ENCODE data around the gene RASSF4. TPM values are rescaled to one million over a fixed set of nuclear protein-coding genes. Genes with fewer than 3 reads are reported as not detected.

The RASSF4 gene
- polyA plus RNA-seq, 1 donor (not counting 4 experiments of a cell fraction or from before 2014, with no cell fraction given): 0.20 TPM

- no peaks in the 10 kb centered on the region for H3K9me3 ChIP-seq (ENCODE audit: control insufficient read depth, low read depth, low read length)
- peaks cover under 1% of the 10 kb centered on the region for H3K4me1 ChIP-seq (ENCODE audit: control insufficient read depth, extremely low read depth, insufficient read depth, low read length)
- H3K4me2 ChIP-seq (ENCODE audit: control insufficient read depth, extremely low read depth, insufficient read depth, low read depth, low read length): no peak overlapping the region
- dilution Hi-C loops (cut with MboI; ENCODE audit: extremely low pct_ligation_motif_present, low sequenced_read_pairs): no loop called here
- H4K20me1 ChIP-seq (ENCODE audit: control insufficient read depth, extremely low read depth, insufficient read depth, low read length): no peaks in the 10 kb centered on the region
- DNase-seq (ENCODE audit: low read depth, low spot score): no peak
- TF ChIP-seq CTCF (optimal IDR thresholded peaks at IDR 0.05 in 1 of 3, IDR thresholded peaks at IDR 0.05 in 1 of 3, conservative IDR thresholded peaks at IDR 0.05 in 1 of 3; ENCODE audit: extremely low read depth in 1 of 3, insufficient read depth in 2 of 3, low read length in 3 of 3) (peak in 1 of 3 experiments; percentile 11), EZH2 (IDR thresholded peaks at IDR 0.05; ENCODE audit: low read length) (no peak)
- no peaks in the 10 kb centered on the region for H3K79me2 ChIP-seq (ENCODE audit: control insufficient read depth, insufficient read depth, low read length)
- no peak for FAIRE-seq
- no peak overlapping the region for H3K27ac ChIP-seq (ENCODE audit: control insufficient read depth, insufficient read depth, low read length)
- no peak overlapping the region for H3K4me3 ChIP-seq (ENCODE audit: control insufficient read depth in 2 of 3, extremely low read depth in 1 of 3, insufficient read depth in 2 of 3, low read depth in 1 of 3, low read length in 3 of 3)
- no peak overlapping the region for H2AFZ ChIP-seq (ENCODE audit: control insufficient read depth, low read length)
- no peaks in the 10 kb centered on the region for H3K36me3 ChIP-seq (ENCODE audit: control insufficient read depth in 2 of 2, extremely low read depth in 1 of 2, insufficient read depth in 2 of 2, low read length in 2 of 2)
- no peak overlapping the region for H3K9ac ChIP-seq (ENCODE audit: control insufficient read depth, extremely low read depth, insufficient read depth, low read length)
- H3K9me1 ChIP-seq (ENCODE audit: control insufficient read depth, extremely low read depth, insufficient read depth, low read length): no peaks in the 10 kb centered on the region
- no peaks in the 10 kb centered on the region for H3K27me3 ChIP-seq (ENCODE audit: control insufficient read depth, extremely low read depth, insufficient read depth, low read length)
These were observed 7.4 kb downstream of the RASSF4 start for GRCh38 chr10:44966816-44967509.

- dilution Hi-C loops (cut with MboI; ENCODE audit: extremely low pct_ligation_motif_present, low sequenced_read_pairs): no loop called here
- no peak overlapping the region for H3K27ac ChIP-seq (ENCODE audit: control insufficient read depth, insufficient read depth, low read length)
These were observed 8.0 kb downstream of the RASSF4 start for GRCh38 chr10:44967616-44968015.

More at GRCh38 chr10:44967616-44968015, 8.0 kb downstream of the RASSF4 start:
- H3K9me1 ChIP-seq (ENCODE audit: control insufficient read depth, extremely low read depth, insufficient read depth, low read length): no peaks in the 10 kb centered on the region
- H3K36me3 ChIP-seq (ENCODE audit: control insufficient read depth in 2 of 2, extremely low read depth in 1 of 2, insufficient read depth in 2 of 2, low read length in 2 of 2): no peaks in the 10 kb centered on the region
- FAIRE-seq: no peak
- DNase-seq (ENCODE audit: low read depth, low spot score): no peak
- H2AFZ ChIP-seq (ENCODE audit: control insufficient read depth, low read length): no peak overlapping the region
- no peak overlapping the region for H3K4me2 ChIP-seq (ENCODE audit: control insufficient read depth, extremely low read depth, insufficient read depth, low read depth, low read length)
- no peaks in the 10 kb centered on the region for H3K9me3 ChIP-seq (ENCODE audit: control insufficient read depth, low read depth, low read length)
- no peak overlapping the region for H3K9ac ChIP-seq (ENCODE audit: control insufficient read depth, extremely low read depth, insufficient read depth, low read length)
- H3K27me3 ChIP-seq (ENCODE audit: control insufficient read depth, extremely low read depth, insufficient read depth, low read length): no peaks in the 10 kb centered on the region
- no peak overlapping the region for H3K4me3 ChIP-seq (ENCODE audit: control insufficient read depth in 2 of 3, extremely low read depth in 1 of 3, insufficient read depth in 2 of 3, low read depth in 1 of 3, low read length in 3 of 3)
- no peaks in the 10 kb centered on the region for H3K79me2 ChIP-seq (ENCODE audit: control insufficient read depth, insufficient read depth, low read length)
- no peaks in the 10 kb centered on the region for H3K4me1 ChIP-seq (ENCODE audit: control insufficient read depth, extremely low read depth, insufficient read depth, low read length)
- H4K20me1 ChIP-seq (ENCODE audit: control insufficient read depth, extremely low read depth, insufficient read depth, low read length): no peaks in the 10 kb centered on the region
- TF ChIP-seq CTCF (optimal IDR thresholded peaks at IDR 0.05 in 1 of 3, IDR thresholded peaks at IDR 0.05 in 1 of 3, conservative IDR thresholded peaks at IDR 0.05 in 1 of 3; ENCODE audit: extremely low read depth in 1 of 3, insufficient read depth in 2 of 3, low read length in 3 of 3) (no peak), EZH2 (IDR thresholded peaks at IDR 0.05; ENCODE audit: low read length) (no peak)
